Endothelial cell of umbilical vein (primary cell): ENCODE measurements around the gene ITGA2B. TPM values are rescaled to one million over a fixed set of nuclear protein-coding genes. Genes with fewer than 3 reads are reported as not detected.

Experiments used
- BruUV-seq: library from RNA; stranded (reverse); fragments of 400-500 nt; replicated peaks from 2 replicates; lab custom pipeline; 2021; lab: Mats Ljungman, UMichigan
- CTCF ChIA-PET: fragments of 300-600, 350-600 bp; sonication (Branson Sonifier 250); formaldehyde crosslinking; loops from one replicate; lab custom pipeline; 2021; ENCODE audit warnings: antibody characterized with exemption, inconsistent platforms; lab: Charles Lee
- POLR2A ChIA-PET: fragments of 300-600, 350-600 bp; sonication (Branson Sonifier 250); formaldehyde crosslinking; loops from one replicate; lab custom pipeline; 2021; ENCODE audit warnings: antibody characterized with exemption, inconsistent platforms; lab: Charles Lee
- DNase-seq: peaks from one replicate; pipeline ENCODE4 v3.0.0-alpha.2; 2011; ENCODE audit warnings: low read depth, low spot score
- FAIRE-seq: peaks from 2 replicates; lab custom pipeline; 2011; peaks lifted over from hg19 to GRCh38; lab: Jason Lieb, UNC
- H2AFZ ChIP-seq: 2 replicates; pipeline ENCODE4 v1.6.0; 2012; ENCODE audit warnings: low read depth, low read length, control low read depth, inconsistent platforms
- H3K27ac ChIP-seq: 2 replicates; pipeline ENCODE4 v1.5.1; 2011; ENCODE audit warnings: low read depth, mild to moderate bottlenecking, control low read depth, low read length, moderate library complexity; ENCODE audit not compliant: insufficient read depth
- H3K27me3 ChIP-seq, 2 experiments: 2 replicates each; pipeline versions ENCODE4 v1.6.0 to v1.6.1; 2011; ENCODE audit warnings: low read length in 2 of 2, mixed read lengths in 1 of 2; ENCODE audit not compliant: control insufficient read depth in 2 of 2, insufficient read depth in 2 of 2
- H3K36me3 ChIP-seq, 2 experiments: 2 replicates in 1 of 2; 3 replicates in 1 of 2; pipeline ENCODE4 v1.5.1; 2011; ENCODE audit warnings: low read length in 2 of 2, mild to moderate bottlenecking in 1 of 2, moderate library complexity in 1 of 2; ENCODE audit not compliant: control insufficient read depth in 2 of 2, insufficient read depth in 2 of 2; ENCODE audit errors: extremely low read depth in 1 of 2
- H3K4me1 ChIP-seq: 3 replicates; pipeline ENCODE4 v1.5.1; 2011; ENCODE audit warnings: mild to moderate bottlenecking, low read length; ENCODE audit not compliant: control insufficient read depth, insufficient read depth; ENCODE audit errors: extremely low read depth
- H3K4me2 ChIP-seq: 2 replicates; pipeline ENCODE4 v1.6.1; 2011; ENCODE audit warnings: low read length, control low read depth, mixed read lengths; ENCODE audit not compliant: insufficient read depth
- H3K4me3 ChIP-seq, 3 experiments: fragments of 200-600 bp in 1 of 3; sonication (generic), shearing (Covaris generic) in 1 of 3; replicated peaks in 1 of 3; 2 replicates each; pipeline ENCODE4 v1.5.1; 2011 to 2016; ENCODE audit warnings: control low read depth in 3 of 3, low read length in 3 of 3, mild to moderate bottlenecking in 2 of 3, inconsistent platforms in 1 of 3, low read depth in 1 of 3, moderate library complexity in 1 of 3; ENCODE audit not compliant: insufficient read depth in 1 of 3
- H3K79me2 ChIP-seq: 2 replicates; pipeline ENCODE4 v1.6.0; 2012; ENCODE audit warnings: low read length, inconsistent platforms; ENCODE audit not compliant: control insufficient read depth, insufficient read depth
- H3K9ac ChIP-seq: replicated peaks from 2 replicates; pipeline ENCODE3; 2011; ENCODE audit warnings: low read length, control low read depth; ENCODE audit not compliant: insufficient read depth; ENCODE audit errors: extremely low read depth
- H3K9me1 ChIP-seq: replicated peaks from 3 replicates; pipeline ENCODE4 v1.6.0; 2011; ENCODE audit warnings: mild to moderate bottlenecking, low read length; ENCODE audit not compliant: control insufficient read depth, insufficient read depth; ENCODE audit errors: extremely low read depth
- H3K9me3 ChIP-seq: replicated peaks from 2 replicates; pipeline ENCODE4 v1.5.1; 2012; ENCODE audit warnings: low read length, inconsistent platforms; ENCODE audit not compliant: control insufficient read depth, insufficient read depth
- H4K20me1 ChIP-seq: replicated peaks from 2 replicates; pipeline ENCODE3; 2011; ENCODE audit warnings: mild to moderate bottlenecking, low read length; ENCODE audit not compliant: control insufficient read depth, insufficient read depth; ENCODE audit errors: extremely low read depth
- EZH2 ChIP-seq: IDR thresholded peaks from 2 replicates; pipeline ENCODE4 v1.6.1; 2012; ENCODE audit warnings: borderline replicate concordance, low read depth, mild to moderate bottlenecking, moderate library complexity, low read length, inconsistent platforms; ENCODE audit not compliant: severe bottlenecking
- FOS ChIP-seq: IDR thresholded peaks from 2 replicates; pipeline ENCODE4 v1.6.1; 2011; ENCODE audit warnings: mild to moderate bottlenecking, low read length, moderate library complexity, borderline replicate concordance; ENCODE audit not compliant: insufficient read depth
- GATA2 ChIP-seq: IDR thresholded peaks from 2 replicates; pipeline ENCODE4 v1.7.0; 2011; ENCODE audit warnings: low read depth, mild to moderate bottlenecking, moderate library complexity, mixed read lengths, low read length; ENCODE audit not compliant: insufficient read length, insufficient read depth
- MYC ChIP-seq: IDR thresholded peaks from one replicate; pipeline ENCODE4 v1.6.1; 2011; ENCODE audit warnings: mild to moderate bottlenecking, low read depth, low read length
- POLR2A ChIP-seq: IDR thresholded peaks from 2 replicates; pipeline ENCODE4 v1.6.1; 2012; ENCODE audit warnings: low read depth, mild to moderate bottlenecking, control low read depth, low read length
- POLR2AphosphoS5 ChIP-seq: IDR thresholded peaks from 2 replicates; pipeline ENCODE4 v1.6.1; 2012; ENCODE audit warnings: low read depth, mild to moderate bottlenecking, control low read depth, low read length, moderate library complexity; ENCODE audit not compliant: insufficient read depth
- dilution Hi-C: fragments of 300-500 bp; cut with MboI; formaldehyde crosslinking; loops from one replicate; pipeline ENCODE4 v1.15.0; 2019; ENCODE audit warnings: low sequenced_read_pairs; ENCODE audit not compliant: extremely low pct_ligation_motif_present
- intact Hi-C: fragments of 100-400 bp; cut with micrococcal nuclease; formaldehyde crosslinking; loops from one replicate; pipeline ENCODE4 v1.10.0; 2022
- polyA plus RNA-seq, 4 experiments: library from polyadenylated mRNA; depleted of rRNA in 3 of 4; stranded (reverse) in 3 of 4; unstranded in 1 of 4; fragments of >200 nt; gene quantifications; 2 replicates each; pipeline versions ENCODE4 v1.2.1 to v1.2.3, GENCODE V29; 2011 to 2012; ENCODE audit warnings: missing spikeins in 1 of 4
- total RNA-seq: library from RNA; stranded (reverse); gene quantifications from 2 replicates; pipeline ENCODE4 v1.2.3, GENCODE V29; 2021
- TF ChIP-seq, protein P1 (sequence below): IDR thresholded peaks from 2 replicates; pipeline ENCODE4 v1.6.1; 2011; ENCODE audit not compliant: insufficient read depth, insufficient read length
- TF ChIP-seq, protein P2 (sequence below), 2 donors: IDR thresholded peaks; 1 replicate in 1 of 2; 2 replicates in 1 of 2; pipeline ENCODE4 v1.5.1; 2011; ENCODE audit warnings: low read length in 2 of 2, mild to moderate bottlenecking in 2 of 2, moderate library complexity in 2 of 2, control low read depth in 1 of 2, inconsistent platforms in 1 of 2, low read depth in 1 of 2; ENCODE audit not compliant: insufficient read depth in 1 of 2; ENCODE audit errors: extremely low read depth in 1 of 2

Gene ITGA2B
- total and polyA plus RNA-seq, 2 donors (not counting 3 experiments of a cell fraction or from before 2014, with no cell fraction given) = 0.26 to 0.82 TPM

DNA sequence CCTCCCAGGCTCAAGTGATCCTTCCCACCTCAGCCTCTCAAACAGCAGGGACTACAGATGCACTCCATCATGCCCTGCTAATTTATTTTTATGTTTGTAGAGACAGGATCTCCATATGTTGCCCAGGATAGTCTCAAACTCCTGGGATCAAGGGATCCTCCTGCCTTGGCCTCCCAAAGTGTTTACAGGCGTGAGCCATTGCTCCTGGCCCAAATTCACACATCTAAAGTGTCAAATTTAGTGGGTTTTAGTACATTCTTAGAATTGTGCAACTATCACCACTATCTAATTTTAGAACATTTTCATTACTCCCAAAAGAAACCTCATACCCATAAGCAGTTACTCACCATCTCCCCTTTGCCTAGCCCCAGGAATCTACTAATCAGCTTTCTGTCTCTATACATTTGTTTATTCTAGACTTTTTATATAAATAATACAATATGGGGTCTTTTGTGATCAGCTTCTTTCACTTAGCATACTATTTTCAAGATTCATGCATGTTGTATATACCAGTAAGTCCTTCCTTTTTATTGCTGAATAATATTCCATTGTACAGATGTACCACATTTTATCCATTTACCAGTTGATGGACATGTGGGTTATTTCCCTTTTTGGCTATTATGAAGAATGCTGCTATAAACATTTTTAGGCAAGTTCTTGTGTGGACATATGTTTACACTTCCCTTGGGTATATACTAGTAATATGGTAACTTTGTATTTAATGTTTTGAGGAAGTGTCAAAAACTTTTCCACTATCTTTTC is 25.1 kb upstream of the ITGA2B start:
- Histone ChIP-seq H4K20me1 (no peaks in the 10 kb centered on the region), H3K4me2 (no peak overlapping the region), H3K9me1 (no peaks in the 10 kb centered on the region), H3K9me3 (no peaks in the 10 kb centered on the region), H3K27me3 (no peaks in the 10 kb centered on the region), H3K9ac (no peak overlapping the region), H3K4me3 (no peak overlapping the region), H3K36me3 (peaks cover 0 to 2% of the 10 kb centered on the region in 2 experiments), H3K27ac (no peak overlapping the region), H2AFZ (no peak overlapping the region), H3K4me1 (no peaks in the 10 kb centered on the region), H3K79me2 (no peaks in the 10 kb centered on the region)
- TF ChIP-seq POLR2AphosphoS5 (no peak), GATA2 (no peak), POLR2A (no peak)
- TF ChIP-seq, protein P1, sequence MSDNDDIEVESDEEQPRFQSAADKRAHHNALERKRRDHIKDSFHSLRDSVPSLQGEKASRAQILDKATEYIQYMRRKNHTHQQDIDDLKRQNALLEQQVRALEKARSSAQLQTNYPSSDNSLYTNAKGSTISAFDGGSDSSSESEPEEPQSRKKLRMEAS = no peak
- no peak for DNase-seq
- dilution Hi-C loops (no loop called here), intact Hi-C loops (no loop called here)
- FAIRE-seq = no peak
- no TSS peak for BruUV-seq
- POLR2A ChIA-PET = no interaction called here
- CTCF ChIA-PET = interaction anchor here (1.0 kb wide), 1 partner anchor 27 kb away, joined by 4 read pairs; no protein-coding TSS in a partner anchor

DNA sequence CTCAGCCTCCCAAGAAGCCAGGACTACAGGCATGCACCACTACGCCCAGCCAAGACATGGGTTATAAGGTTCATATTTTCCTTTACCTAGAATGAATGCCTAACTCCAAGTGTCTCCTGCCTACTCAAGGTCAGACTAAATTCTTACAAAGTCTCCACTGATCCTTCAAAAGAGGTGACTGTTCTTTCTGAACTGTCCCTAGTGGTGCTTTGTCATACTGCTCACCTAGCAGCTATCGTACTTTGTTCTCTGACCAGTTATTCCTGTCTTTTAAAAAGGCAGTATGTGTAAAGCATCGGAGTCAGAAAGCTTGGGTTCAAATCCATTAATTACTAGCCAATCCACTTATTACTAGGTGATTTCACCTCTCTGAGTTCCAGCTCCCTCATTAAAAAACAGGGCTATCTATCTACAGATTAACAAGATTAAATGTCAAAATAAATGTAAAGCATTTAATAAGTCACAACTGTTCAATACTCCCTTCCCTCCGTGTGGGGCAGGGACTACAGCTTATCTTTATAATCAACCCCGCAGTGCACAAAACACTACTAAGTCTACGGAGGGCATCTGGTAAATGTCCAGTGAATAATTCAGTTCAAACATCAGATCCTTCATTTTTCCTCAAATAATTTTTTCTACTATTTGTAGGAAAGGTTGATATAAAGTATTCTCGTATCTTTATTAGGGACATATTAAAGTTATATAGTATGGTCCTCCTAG is 20.0 kb upstream of the ITGA2B start:
- ChIA-PET CTCF (interaction anchor here (1.3 kb wide), 1 partner anchor 10 kb away, joined by 4 read pairs; no protein-coding TSS in a partner anchor), POLR2A (no interaction called here)
- H2AFZ ChIP-seq = no peak overlapping the region
- no peak overlapping the region for H3K9ac ChIP-seq
- H3K9me3 ChIP-seq = no peaks in the 10 kb centered on the region
- BruUV-seq = no TSS peak
- H3K4me3 ChIP-seq = no peak overlapping the region
- dilution Hi-C loops = no loop called here
- no peak for DNase-seq
- no peak overlapping the region for H3K27ac ChIP-seq
- intact Hi-C loops = no loop called here
- TF ChIP-seq, protein P2, sequence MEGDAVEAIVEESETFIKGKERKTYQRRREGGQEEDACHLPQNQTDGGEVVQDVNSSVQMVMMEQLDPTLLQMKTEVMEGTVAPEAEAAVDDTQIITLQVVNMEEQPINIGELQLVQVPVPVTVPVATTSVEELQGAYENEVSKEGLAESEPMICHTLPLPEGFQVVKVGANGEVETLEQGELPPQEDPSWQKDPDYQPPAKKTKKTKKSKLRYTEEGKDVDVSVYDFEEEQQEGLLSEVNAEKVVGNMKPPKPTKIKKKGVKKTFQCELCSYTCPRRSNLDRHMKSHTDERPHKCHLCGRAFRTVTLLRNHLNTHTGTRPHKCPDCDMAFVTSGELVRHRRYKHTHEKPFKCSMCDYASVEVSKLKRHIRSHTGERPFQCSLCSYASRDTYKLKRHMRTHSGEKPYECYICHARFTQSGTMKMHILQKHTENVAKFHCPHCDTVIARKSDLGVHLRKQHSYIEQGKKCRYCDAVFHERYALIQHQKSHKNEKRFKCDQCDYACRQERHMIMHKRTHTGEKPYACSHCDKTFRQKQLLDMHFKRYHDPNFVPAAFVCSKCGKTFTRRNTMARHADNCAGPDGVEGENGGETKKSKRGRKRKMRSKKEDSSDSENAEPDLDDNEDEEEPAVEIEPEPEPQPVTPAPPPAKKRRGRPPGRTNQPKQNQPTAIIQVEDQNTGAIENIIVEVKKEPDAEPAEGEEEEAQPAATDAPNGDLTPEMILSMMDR (IDR thresholded peaks at IDR 0.05; ENCODE audit: extremely low read depth in 1 of 2, insufficient read depth in 1 of 2, low read depth in 1 of 2, low read length in 2 of 2) = no peak
- TF ChIP-seq FOS (no peak), EZH2 (no peak), POLR2AphosphoS5 (no peak), MYC (no peak), POLR2A (no peak)
- TF ChIP-seq, protein P1 = no peak
- no peaks in the 10 kb centered on the region for H3K36me3 ChIP-seq
- no peaks in the 10 kb centered on the region for H3K27me3 ChIP-seq
- no peaks in the 10 kb centered on the region for H3K79me2 ChIP-seq
- no peak for FAIRE-seq
- peaks cover 4% of the 10 kb centered on the region for H3K9me1 ChIP-seq
- H3K4me2 ChIP-seq = no peak overlapping the region
- no peaks in the 10 kb centered on the region for H3K4me1 ChIP-seq
- H4K20me1 ChIP-seq = no peaks in the 10 kb centered on the region
